KBM-7 (cell line): Measurements from ENCODE around the gene MBOAT7.
A peak's percentile ranks its signal among the peaks of the same experiment; 100 is the strongest.

Experiments
- DNase-seq: peaks from one replicate; pipeline ENCODE4 v3.0.0-alpha.2; 2015
- in situ Hi-C: fragments of 300-500 bp; cut with MboI; formaldehyde crosslinking; loops from 2 replicates; pipeline ENCODE4 v1.14.3; 2020; ENCODE audit warnings: low sequenced_read_pairs, low pct_unique_long_range_greater_than_20kb, mixed read lengths

MBOAT7 gene

GRCh38 chr19:54152878-54153524 is 36.4 kb downstream of the MBOAT7 start:
- no peak for DNase-seq
- in situ Hi-C loops, result no loop called here

- DNase-seq, result no peak
- in situ Hi-C loops, result no loop called here
Measured at GRCh38 chr19:54152267-54152666, 37.1 kb downstream of the MBOAT7 start.

GRCh38 chr19:54151362-54152035 is 37.9 kb downstream of the MBOAT7 start:
- in situ Hi-C loops, result no loop called here
- no peak for DNase-seq

- no peak for DNase-seq
- in situ Hi-C loops, result no loop called here
Measured at GRCh38 chr19:54149021-54149812, 40.2 kb downstream of the MBOAT7 start.

- DNase-seq, result no peak
- in situ Hi-C loops, result no loop called here
Measured at GRCh38 chr19:54148158-54148557, 41.2 kb downstream of the MBOAT7 start.

- in situ Hi-C loops, result no loop called here
- no peak for DNase-seq
Measured at GRCh38 chr19:54147676-54148075, 41.7 kb downstream of the MBOAT7 start.

- no peak for DNase-seq
- in situ Hi-C loops, result no loop called here
Measured at GRCh38 chr19:54145541-54146158, 43.7 kb downstream of the MBOAT7 start.

- in situ Hi-C loops, result no loop called here
- DNase-seq, result no peak
Measured at GRCh38 chr19:54142166-54142780, 47.1 kb downstream of the MBOAT7 start.

- DNase-seq, result no peak
- in situ Hi-C loops, result no loop called here
Measured at GRCh38 chr19:54141356-54141755, 48.0 kb downstream of the MBOAT7 start.

- DNase-seq, result no peak
- in situ Hi-C loops, result no loop called here
Measured at GRCh38 chr19:54138489-54139256, 50.7 kb downstream of the MBOAT7 start.

GRCh38 chr19:54137699-54138488 is 51.5 kb downstream of the MBOAT7 start, which contains the start of gene CNOT3:
CNOT3 (plus strand) TSS chr19:54137762; CDS start chr19:54142979, 5,217 bp downstream.
- DNase-seq, result no peak
- in situ Hi-C loops, result no loop called here

GRCh38 chr19:54136864-54137698 is 52.3 kb downstream of the MBOAT7 start:
- in situ Hi-C loops, result no loop called here
- DNase-seq, result peak; percentile 100

- in situ Hi-C loops, result no loop called here
- DNase-seq, result no peak
Measured at GRCh38 chr19:54136086-54136863, 53.1 kb downstream of the MBOAT7 start.

- in situ Hi-C loops, result no loop called here
- no peak for DNase-seq
Measured at GRCh38 chr19:54133957-54134590, 55.3 kb downstream of the MBOAT7 start.

- in situ Hi-C loops, result no loop called here
- DNase-seq, result no peak
Measured at GRCh38 chr19:54133312-54133956, 55.9 kb downstream of the MBOAT7 start.
